Adrenal gland (tissue), 12 donors: Measurements from ENCODE around the gene ZC4H2. TPM values are rescaled to one million over a fixed set of nuclear protein-coding genes. Genes with fewer than 3 reads are reported as not detected.
"Not testable (repeated sequence)": the region's sequence is repeated elsewhere in the genome, so short reads cannot be mapped to it uniquely, and the experiment has no call there.

Experiments
- DNase-seq, 7 donors: peaks; one replicate each; pipeline ENCODE4 v3.0.0-alpha.2; 2019 to 2020
- H3K27ac ChIP-seq, 5 donors: fragments of 200-600 bp; sonication (generic) in 4 of 5; 1 replicate in 3 of 5; 2 replicates in 2 of 5; pipeline versions ENCODE4 v1.5.1 to v1.8.0; 2016 to 2020; ENCODE audit warnings: mild to moderate bottlenecking in 1 of 5
- H3K27me3 ChIP-seq: fragments of 200-600 bp; 2 replicates; pipeline ENCODE4 v1.8.0; 2021
- H3K36me3 ChIP-seq, 2 donors: fragments of 200-600 bp; replicated peaks in 1 of 2; 1 replicate in 1 of 2; 2 replicates in 1 of 2; pipeline versions ENCODE4 v1.5.1 to v1.8.0; 2018 to 2022
- H3K4me1 ChIP-seq, 2 donors: fragments of 200-600 bp; replicated peaks in 1 of 2; 1 replicate in 1 of 2; 2 replicates in 1 of 2; pipeline versions ENCODE4 v1.5.1 to v1.8.0; 2018 to 2021
- H3K4me3 ChIP-seq, 4 donors: fragments of 200-600 bp; sonication (generic) in 3 of 4; one replicate each; pipeline ENCODE4 v1.5.1; 2016 to 2018
- H3K9me3 ChIP-seq, 3 donors: fragments of 200-600 bp; sonication (generic) in 1 of 3; replicated peaks in 1 of 3; 1 replicate in 2 of 3; 2 replicates in 1 of 3; pipeline versions ENCODE4 v1.5.1 to v1.8.0; 2016 to 2021
- CTCF ChIP-seq, 6 experiments: fragments of 450-650 bp in 4 of 6; fragments of 200-600 bp in 2 of 6; sonication (generic) in 1 of 6; IDR thresholded peaks; 1 replicate in 5 of 6; 2 replicates in 1 of 6; pipeline versions ENCODE4 v1.5.1 to v1.8.0; 2016 to 2021; ENCODE audit warnings: antibody characterized with exemption in 6 of 6, mild to moderate bottlenecking in 2 of 6, moderate library complexity in 1 of 6
- POLR2A ChIP-seq, 2 donors: fragments of 450-650 bp; IDR thresholded peaks; one replicate each; pipeline ENCODE4 v1.6.1; 2017; ENCODE audit warnings: antibody characterized with exemption in 2 of 2, mild to moderate bottlenecking in 2 of 2, moderate library complexity in 1 of 2
- WGBS, 4 donors: extraction: QIAGEN DNeasy Blood & Tissue Kit in 2 of 4; methylation state at CpG; one replicate each; pipeline versions ENCODE4 v1.1.5 to v1.1.7; 2013 to 2017; 5-methylcytosine and 5-hydroxymethylcytosine counted together
- intact Hi-C, 2 donors: fragments of 100-400 bp; cut with DNase I; formaldehyde crosslinking; loops; one replicate each; pipeline versions ENCODE4 v1.14.1 to v1.15.0; 2022 to 2023
- polyA plus RNA-seq, 3 donors: library from polyadenylated mRNA; stranded (reverse); fragments of 200-250 nt in 2 of 3; fragments of 350-450 nt in 1 of 3; fragmentation: Illumina TruSeq in 1 of 3; extraction: RNeasy Lipid Tissue Mini Kit (QIAGEN cat#74804) in 1 of 3; gene quantifications; one replicate each; pipeline ENCODE4 v1.2.3, GENCODE V29; 2013 to 2014
- total RNA-seq, 9 donors: library from RNA; depleted of rRNA in 4 of 9; stranded (reverse); fragments of >200 nt in 4 of 9; fragments of 120-200 nt in 1 of 9; fragmentation: NEBNext Ultra II Directional in 1 of 9; extraction: Animal tissue kit (Norgen Biotek cat#: 25700) in 1 of 9; gene quantifications; one replicate each; pipeline versions ENCODE4 v1.1.0 to v1.2.4, GENCODE V29; 2013 to 2023
- donor health status: healthy with polysubstance abuse.
- donor health status: Bipolar disorder and iron deficiency.
- donor health status: DM: yes; HTN: yes; CAD: no.
- donor health status: DM: no; HTN: no; CAD: no.
- donor health status: DM: no; HTN: no; CAD: no.
- donor health status: DM: yes; HTN: yes; CAD: no.

Gene ZC4H2
- total and polyA plus RNA-seq, 12 donors: 6.1 to 18.3 (median 12.7) TPM

- Histone ChIP-seq H3K36me3 (no peaks in the 10 kb centered on the region), H3K4me1 (no peaks in the 10 kb centered on the region), H3K27me3 (no peaks in the 10 kb centered on the region), H3K4me3 (no peak overlapping the region), H3K9me3 (no peaks in the 10 kb centered on the region), H3K27ac (no peak overlapping the region)
- no peak for DNase-seq
- TF ChIP-seq CTCF (IDR thresholded peaks at IDR 0.05) (no peak), POLR2A (IDR thresholded peaks at IDR 0.05) (no peak)
- intact Hi-C loops: no loop called here
- 73 to 100% (median 90%) methylated on average over 1 to 5 of the region's 5 CpGs; no CpG with 5 or more reads in 1 of the 4 donors for WGBS, 4 donors
Measured at GRCh38 chrX:64908121-64908520, 68.1 kb downstream of the ZC4H2 start.

- intact Hi-C loops: no loop called here
Measured at GRCh38 chrX:64894454-64895038, 81.7 kb downstream of the ZC4H2 start.

GRCh38 chrX:64885850-64886249 is 90.4 kb downstream of the ZC4H2 start:
- no peaks in the 10 kb centered on the region for H3K36me3 ChIP-seq
- no peaks in the 10 kb centered on the region for H3K4me1 ChIP-seq
- TF ChIP-seq POLR2A (IDR thresholded peaks at IDR 0.05) (no peak), CTCF (IDR thresholded peaks at IDR 0.05) (peak in 5 of 6 experiments; percentile 14 to 57 (median 32))
- H3K27ac ChIP-seq: no peak overlapping the region
- H3K4me3 ChIP-seq: no peak overlapping the region
- H3K9me3 ChIP-seq: no peaks in the 10 kb centered on the region
- H3K27me3 ChIP-seq: no peaks in the 10 kb centered on the region
- peak in 3 of 7 donors; percentile 3 to 25 (median 8) for DNase-seq
- intact Hi-C loops: no loop called here

More at GRCh38 chrX:64894454-64895038, 81.7 kb downstream of the ZC4H2 start:
- Histone ChIP-seq H3K27me3 (no peaks in the 10 kb centered on the region), H3K9me3 (no peaks in the 10 kb centered on the region), H3K4me3 (no peak overlapping the region), H3K4me1 (no peaks in the 10 kb centered on the region), H3K36me3 (no peaks in the 10 kb centered on the region), H3K27ac (no peak overlapping the region)
- TF ChIP-seq POLR2A (IDR thresholded peaks at IDR 0.05) (no peak), CTCF (IDR thresholded peaks at IDR 0.05) (peak in 5 of 6 experiments; percentile 27 to 54 (median 50))
- peak; percentile 15 to 59 (median 31) for DNase-seq
- WGBS, 4 donors: 71 to 80% (median 75%) methylated on average over 10 of the region's 10 CpGs

GRCh38 chrX:64878709-64879108 is 97.5 kb downstream of the ZC4H2 start:
- DNase-seq, intact Hi-C loops, H3K36me3 ChIP-seq, H3K4me1 ChIP-seq, H3K4me3 ChIP-seq, H3K27me3 ChIP-seq, H3K27ac ChIP-seq, H3K9me3 ChIP-seq: not testable (repeated sequence)
- WGBS, 4 donors: 81 to 92% (median 87%) methylated on average over 5 to 12 of the region's 12 CpGs

- no peak for DNase-seq
- intact Hi-C loops: no loop called here
- peaks cover 14% of the 10 kb centered on the region for H3K27me3 ChIP-seq
Measured at GRCh38 chrX:64867217-64867616, 109.0 kb downstream of the ZC4H2 start.

More at GRCh38 chrX:64867217-64867616, 109.0 kb downstream of the ZC4H2 start:
- Histone ChIP-seq H3K4me1 (no peaks in the 10 kb centered on the region), H3K9me3 (peaks cover 0 to 10% (median 0%) of the 10 kb centered on the region in 3 donors), H3K4me3 (no peak overlapping the region), H3K36me3 (no peaks in the 10 kb centered on the region), H3K27ac (no peak overlapping the region)
- TF ChIP-seq CTCF (IDR thresholded peaks at IDR 0.05) (no peak), POLR2A (IDR thresholded peaks at IDR 0.05) (no peak)
